ENCODE measurements around the gene GLRA3.
"Not testable (repeated sequence)": the region's sequence is repeated elsewhere in the genome, so short reads cannot be mapped to it uniquely, and the experiment has no call there.

Gene GLRA3

GRCh38 chr4:174828845-174829701 lies at the start of gene GLRA3:
GLRA3 (minus strand) TSS chr4:174829247; CDS start chr4:174828811, 436 bp downstream.
- DNase-seq (ENCODE audit: low read depth in 3 of 3), result no peak

- no peak for DNase-seq (ENCODE audit: low read depth in 3 of 3)
These were observed 45.9 kb upstream of the GLRA3 start for GRCh38 chr4:174874898-174875297.

- DNase-seq (ENCODE audit: low read depth in 3 of 3), result no peak
These were observed 44.9 kb upstream of the GLRA3 start for GRCh38 chr4:174873931-174874330.

GRCh38 chr4:174873146-174873545 lies 44.1 kb upstream of the GLRA3 start:
- not testable (repeated sequence) for DNase-seq (ENCODE audit: low read depth in 3 of 3)

DNA sequence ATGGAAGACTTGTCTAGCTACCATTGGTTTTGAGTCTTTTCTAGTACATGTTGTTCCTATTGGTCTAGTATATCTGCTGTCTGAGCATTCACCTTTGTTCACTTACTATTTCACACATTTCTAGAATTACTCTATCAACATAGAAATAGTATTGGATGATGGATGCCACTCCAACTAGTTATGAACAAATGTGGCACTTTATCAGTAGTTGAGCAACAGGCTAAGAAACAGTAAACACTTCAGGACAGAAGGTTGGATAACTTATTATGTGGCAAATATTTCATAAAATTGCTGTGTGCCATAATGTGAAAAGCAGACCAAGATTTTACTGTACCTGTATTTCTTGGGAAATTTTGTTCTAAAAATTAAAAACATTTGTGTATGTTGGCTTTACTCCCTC lies 42.4 kb upstream of the GLRA3 start:
- no peak for DNase-seq (ENCODE audit: low read depth in 3 of 3)

DNA sequence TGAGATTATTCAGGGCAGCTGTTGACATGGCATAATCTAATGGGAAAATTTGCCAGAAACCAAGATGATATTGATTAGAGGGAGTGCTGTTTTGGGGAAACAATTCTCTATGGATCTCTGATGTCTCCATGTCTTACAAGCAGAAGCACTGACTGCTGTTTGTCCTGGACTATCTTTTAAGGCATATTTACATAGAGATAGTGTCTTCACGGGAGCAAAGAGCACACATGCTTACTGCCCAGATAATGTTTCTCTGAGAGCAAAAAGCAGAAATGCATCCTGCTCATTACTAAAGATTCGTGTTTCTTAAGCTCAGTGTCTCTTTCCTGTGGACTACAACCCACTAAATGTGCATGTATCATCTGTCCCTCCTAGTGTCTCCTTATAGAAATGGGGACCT lies 41.3 kb upstream of the GLRA3 start:
- no peak for DNase-seq (ENCODE audit: low read depth in 3 of 3)

DNA sequence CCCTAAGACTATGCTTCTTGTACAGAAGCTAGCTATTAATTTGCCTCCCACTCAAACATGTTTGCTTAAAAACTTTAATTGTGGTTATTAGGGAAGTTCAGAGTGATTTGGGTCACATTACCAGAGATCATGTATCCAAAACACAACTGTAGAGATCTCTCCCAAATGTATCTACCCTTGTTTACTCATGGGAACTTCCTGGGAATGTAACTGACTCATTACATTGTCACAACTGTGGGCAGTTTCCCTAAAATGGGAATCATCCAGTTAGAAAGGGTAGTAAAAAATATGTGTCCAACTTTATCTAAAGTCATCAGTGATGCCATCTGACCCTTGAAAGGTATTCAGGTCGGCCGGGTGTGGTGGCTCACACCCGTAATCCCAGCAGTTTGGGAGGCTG lies 40.3 kb upstream of the GLRA3 start:
- no peak for DNase-seq (ENCODE audit: low read depth in 3 of 3)

DNA sequence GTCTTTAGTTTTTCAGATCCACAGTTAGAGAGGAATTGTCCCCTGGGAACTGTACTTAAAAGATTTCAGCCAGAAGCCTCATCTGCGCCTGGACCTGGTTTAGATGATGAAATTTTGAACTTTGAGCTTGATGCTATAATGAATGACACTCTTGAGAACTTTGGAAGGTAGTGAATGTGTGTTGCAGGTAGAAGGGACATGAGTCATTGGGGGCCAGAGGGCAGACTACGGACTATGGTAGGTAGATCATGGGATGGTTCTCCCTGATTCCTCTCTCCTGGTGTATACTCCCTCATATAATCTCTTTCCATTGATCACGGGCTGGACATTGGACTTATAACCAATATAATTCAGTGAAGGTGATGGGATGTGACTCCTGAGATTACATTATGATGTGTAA lies 38.9 kb upstream of the GLRA3 start:
- DNase-seq (ENCODE audit: low read depth in 3 of 3), result no peak

DNA sequence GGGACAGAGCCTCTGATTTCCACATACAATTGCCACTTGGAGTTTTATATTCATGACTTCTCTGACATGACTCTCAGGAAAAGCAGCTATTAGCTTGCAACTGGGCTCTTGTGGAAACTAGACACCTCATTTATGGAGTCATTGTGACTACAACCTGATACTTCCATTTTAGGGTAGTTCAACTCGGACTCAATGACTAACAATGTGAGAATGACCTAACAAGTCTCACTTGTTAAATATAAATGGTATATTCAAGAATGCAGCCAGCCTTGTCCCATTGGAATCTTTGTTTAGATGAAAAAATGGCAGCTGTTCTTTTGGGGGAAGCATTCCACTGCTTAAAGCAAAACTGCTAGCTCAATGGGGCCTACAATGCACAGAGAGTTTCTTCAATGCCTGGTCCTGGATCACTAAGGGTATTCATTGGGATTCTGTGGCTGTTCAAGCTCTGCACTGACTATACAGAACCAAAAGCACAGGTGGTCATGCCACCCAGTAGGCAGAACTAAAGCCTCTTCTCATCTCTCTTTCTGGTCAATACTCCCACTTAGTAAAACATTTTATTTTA lies 36.5 kb upstream of the GLRA3 start:
- no peak for DNase-seq (ENCODE audit: low read depth in 3 of 3)

- no peak for DNase-seq (ENCODE audit: low read depth in 3 of 3)
These were observed 35.0 kb upstream of the GLRA3 start for GRCh38 chr4:174864031-174864430.

DNA sequence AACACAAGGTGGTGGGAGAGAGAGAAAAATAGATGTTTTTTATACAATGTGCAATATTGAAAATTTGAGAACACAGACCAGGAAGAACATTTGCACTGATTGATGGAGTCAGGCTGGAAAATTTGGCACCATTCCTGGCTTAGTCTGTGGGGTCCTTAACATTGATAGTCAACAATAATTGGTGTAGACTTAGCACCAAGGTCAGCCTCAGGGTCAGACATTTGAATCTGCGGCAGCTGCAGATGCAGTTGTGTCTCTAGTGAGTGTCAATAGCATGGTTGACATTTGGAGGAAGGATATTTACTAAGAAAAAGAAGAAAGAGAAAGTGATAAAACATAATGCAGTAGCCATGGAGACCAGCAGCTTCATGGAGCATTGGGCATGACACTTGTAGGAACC lies 31.5 kb upstream of the GLRA3 start:
- no peak for DNase-seq (ENCODE audit: low read depth in 3 of 3)

DNA sequence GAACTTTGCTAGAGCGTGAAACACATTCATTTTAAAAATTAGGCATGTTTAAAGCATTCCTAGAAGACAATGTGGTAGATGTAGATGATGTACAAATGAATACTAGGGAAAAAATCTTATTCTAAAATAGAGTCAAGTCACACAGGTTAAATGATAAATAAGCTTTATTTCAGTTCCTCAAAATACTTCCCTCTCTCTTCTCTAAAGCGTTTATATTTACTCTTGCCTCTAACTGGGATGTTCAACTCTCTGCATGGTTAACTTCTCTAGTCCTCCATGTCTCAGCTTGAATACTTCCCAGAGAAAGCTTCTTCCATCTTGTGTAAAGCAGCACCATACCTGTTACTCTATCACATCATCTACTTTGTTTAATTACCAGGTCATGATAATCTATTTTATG lies 30.9 kb upstream of the GLRA3 start:
- no peak for DNase-seq (ENCODE audit: low read depth in 3 of 3)

GRCh38 chr4:174856926-174857800 lies 28.1 kb upstream of the GLRA3 start:
- no peak for DNase-seq (ENCODE audit: low read depth in 3 of 3)

DNA sequence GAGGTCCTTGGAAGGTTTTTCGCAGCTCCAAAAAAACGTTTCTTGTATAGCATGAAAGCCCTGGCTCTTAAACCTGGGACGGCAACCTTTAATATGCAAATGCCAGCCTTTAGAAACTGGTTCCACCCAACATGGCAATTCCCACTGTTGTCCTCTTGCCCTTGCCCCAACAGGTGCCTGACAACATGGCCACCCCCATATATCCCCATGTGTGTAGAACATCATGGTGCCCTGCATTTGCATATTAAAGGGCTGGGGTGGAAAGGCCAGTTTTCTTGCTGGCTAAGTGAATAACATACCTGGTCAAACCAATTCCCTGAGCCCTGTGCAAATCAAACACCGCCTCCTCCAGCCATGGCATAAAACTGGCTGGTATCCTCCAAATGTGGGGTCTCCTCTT lies 26.0 kb upstream of the GLRA3 start:
- no peak for DNase-seq (ENCODE audit: low read depth in 3 of 3)

DNA sequence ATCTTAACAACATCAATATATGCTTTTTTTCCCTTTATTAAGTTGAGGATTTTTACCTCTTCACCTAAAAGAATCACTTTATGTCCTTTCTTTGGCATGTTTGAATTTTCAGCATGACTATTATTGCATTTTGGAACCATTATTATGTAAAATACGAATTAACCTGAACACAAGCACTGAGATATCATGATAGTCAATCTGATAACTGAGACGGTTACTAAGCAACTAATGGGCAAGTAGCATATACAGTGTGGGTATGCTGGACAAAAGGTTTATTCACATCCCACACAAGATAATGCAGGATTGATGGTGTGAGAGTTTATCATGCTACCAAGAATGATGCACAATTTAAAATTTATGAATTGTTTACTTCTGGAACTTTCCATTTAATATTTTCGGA lies 24.6 kb upstream of the GLRA3 start:
- no peak for DNase-seq (ENCODE audit: low read depth in 3 of 3)

DNA sequence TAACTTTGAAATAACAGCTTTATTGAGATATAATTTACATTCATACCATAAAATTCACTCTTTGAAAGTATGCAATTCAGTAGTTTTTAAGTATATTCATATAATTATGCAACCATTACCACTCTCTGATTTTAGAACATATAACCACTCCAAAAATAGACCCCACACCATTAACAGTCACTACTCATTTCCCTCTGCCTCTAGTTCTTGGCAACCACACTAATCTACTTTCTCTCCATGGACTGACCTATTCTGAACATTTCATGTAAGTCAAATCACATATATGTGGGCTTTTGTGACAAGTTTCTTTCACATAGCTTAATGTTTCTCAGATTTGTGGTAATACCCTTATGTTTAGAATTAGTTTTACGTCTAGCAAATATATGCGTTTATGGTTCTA lies 19.5 kb upstream of the GLRA3 start:
- DNase-seq (ENCODE audit: low read depth in 3 of 3), result no peak

GRCh38 chr4:174847801-174848427 lies 18.9 kb upstream of the GLRA3 start:
- no peak for DNase-seq (ENCODE audit: low read depth in 3 of 3)

- DNase-seq (ENCODE audit: low read depth in 3 of 3), result no peak
These were observed 6.5 kb upstream of the GLRA3 start for GRCh38 chr4:174835536-174835935.

DNA sequence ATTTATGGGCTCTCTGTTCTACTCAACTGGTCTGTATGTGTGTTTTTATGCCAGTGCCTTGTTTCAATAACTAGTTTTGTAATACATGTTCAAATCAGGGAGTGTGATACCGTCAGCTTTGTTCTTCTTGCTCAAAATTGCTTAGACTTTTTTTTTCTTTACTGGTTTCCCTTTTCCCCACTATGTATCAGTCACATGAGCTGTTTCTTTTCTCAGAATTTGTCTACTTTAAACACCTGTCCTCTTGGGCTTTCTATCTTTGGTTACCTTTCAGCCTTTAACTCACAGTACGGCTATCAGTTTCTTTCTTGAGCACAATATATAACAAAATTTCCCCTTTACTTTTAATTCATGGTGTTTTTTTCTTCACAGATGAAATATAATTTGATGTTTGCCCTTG lies 5.4 kb upstream of the GLRA3 start:
- DNase-seq (ENCODE audit: low read depth in 3 of 3), result no peak

GRCh38 chr4:174826660-174827059 lies 2.4 kb downstream of the GLRA3 start:
- DNase-seq (ENCODE audit: low read depth in 3 of 3), result no peak

GRCh38 chr4:174815282-174815681 lies 13.8 kb downstream of the GLRA3 start:
- no peak for DNase-seq (ENCODE audit: low read depth in 3 of 3)

GRCh38 chr4:174813292-174813691 lies 15.8 kb downstream of the GLRA3 start:
- no peak for DNase-seq (ENCODE audit: low read depth in 3 of 3)
